ENCODE results near the gene MASP1.

MASP1 gene, protein sequence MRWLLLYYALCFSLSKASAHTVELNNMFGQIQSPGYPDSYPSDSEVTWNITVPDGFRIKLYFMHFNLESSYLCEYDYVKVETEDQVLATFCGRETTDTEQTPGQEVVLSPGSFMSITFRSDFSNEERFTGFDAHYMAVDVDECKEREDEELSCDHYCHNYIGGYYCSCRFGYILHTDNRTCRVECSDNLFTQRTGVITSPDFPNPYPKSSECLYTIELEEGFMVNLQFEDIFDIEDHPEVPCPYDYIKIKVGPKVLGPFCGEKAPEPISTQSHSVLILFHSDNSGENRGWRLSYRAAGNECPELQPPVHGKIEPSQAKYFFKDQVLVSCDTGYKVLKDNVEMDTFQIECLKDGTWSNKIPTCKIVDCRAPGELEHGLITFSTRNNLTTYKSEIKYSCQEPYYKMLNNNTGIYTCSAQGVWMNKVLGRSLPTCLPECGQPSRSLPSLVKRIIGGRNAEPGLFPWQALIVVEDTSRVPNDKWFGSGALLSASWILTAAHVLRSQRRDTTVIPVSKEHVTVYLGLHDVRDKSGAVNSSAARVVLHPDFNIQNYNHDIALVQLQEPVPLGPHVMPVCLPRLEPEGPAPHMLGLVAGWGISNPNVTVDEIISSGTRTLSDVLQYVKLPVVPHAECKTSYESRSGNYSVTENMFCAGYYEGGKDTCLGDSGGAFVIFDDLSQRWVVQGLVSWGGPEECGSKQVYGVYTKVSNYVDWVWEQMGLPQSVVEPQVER

DNA sequence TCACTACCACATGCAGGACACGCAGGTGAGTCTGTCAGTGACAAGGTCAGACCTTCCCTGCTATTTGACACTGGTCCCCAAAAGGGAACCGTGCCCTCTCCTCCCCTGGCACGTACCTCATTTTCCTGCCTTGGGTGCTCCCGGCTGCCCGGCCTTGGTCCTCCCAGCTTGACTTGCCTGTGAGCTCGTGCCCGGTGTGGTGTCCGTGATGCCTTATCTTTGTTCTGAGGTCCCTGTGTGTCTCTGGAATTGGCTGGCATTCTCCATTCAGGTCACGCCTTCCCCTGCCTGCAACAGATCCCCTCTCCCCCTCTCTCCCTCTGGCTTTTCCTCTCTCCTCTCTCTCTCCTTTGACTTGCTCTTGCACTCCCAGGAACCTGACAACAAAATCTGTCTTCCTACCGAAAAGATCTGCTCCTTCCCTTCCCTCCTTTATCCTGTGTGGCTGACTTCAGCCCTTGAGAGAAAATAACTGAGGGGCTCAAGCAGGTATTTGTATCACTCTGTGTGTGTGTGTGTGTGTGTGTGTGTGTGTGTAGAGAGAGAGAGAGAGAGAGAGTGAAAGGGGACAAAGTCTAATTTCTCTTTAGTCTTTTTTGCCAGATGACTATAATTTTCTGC, at the start of gene MASP1:
MASP1 (minus strand) TSS at position 226 of the 621 bp plus-strand sequence; CDS start at position 121, 105 bp downstream.
- peak; percentile 63 for DNase-seq (ENCODE audit: low spot score)

DNA sequence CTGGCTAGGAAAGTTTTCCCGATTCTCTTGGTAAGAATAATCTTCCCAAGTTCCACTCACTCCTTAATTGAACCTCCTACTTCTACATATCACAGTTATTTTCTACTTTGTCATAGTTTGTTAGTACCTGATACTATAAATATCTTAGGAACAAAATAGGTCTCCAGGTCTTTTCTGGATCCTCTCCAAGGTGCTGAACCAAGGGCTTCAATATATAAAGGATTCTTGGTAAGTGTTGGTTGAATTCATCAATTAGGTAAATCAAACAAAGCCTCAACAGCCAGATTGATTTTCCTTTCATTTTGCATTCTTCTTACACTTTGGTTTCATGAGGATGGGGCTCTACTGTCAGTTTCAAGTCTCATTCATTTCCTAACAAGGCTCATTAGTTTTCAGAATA, 49.0 kb upstream of the MASP1 start:
- no peak for DNase-seq (ENCODE audit: low spot score)

DNA sequence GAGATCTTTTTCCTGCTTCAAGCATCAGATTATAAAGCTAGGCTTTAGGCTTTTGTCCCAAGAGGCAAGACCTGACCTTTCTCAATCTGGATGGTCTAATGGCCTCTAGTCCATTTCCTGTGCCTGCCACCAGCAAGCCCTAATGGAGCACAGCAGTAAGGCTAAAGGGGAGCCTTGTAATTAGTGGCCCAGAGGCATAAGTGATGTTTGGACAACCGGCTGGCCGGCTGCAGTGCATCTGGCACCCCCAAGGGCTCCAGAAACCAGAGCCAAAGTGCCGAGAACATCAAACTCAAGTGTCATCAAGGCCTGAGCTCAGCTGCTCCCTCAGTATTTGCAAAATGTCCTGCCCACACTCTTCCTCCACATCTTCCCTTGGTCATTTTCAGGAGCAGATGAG, 44.8 kb upstream of the MASP1 start:
- DNase-seq (ENCODE audit: low spot score), result no peak

DNA sequence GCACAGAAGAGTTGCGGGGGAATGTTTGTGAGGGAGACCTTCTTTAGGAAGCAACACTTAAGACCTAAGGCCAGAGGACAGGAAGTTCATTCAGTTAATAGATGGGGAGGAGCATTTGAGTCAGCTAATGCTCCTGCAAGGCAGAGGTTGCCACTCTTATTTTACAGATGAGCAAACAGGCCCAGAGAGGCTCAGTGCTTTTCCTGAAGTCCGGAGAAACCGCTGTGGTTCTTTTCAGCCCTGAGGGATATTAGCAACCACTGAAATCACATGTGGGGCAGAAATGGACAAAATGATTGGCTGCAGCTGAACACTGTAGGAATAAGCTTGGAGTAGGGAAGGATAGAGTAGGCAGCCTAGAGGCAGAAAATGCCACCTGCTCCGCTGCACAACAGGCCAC, 43.4 kb upstream of the MASP1 start:
- no peak for DNase-seq (ENCODE audit: low spot score)

DNA sequence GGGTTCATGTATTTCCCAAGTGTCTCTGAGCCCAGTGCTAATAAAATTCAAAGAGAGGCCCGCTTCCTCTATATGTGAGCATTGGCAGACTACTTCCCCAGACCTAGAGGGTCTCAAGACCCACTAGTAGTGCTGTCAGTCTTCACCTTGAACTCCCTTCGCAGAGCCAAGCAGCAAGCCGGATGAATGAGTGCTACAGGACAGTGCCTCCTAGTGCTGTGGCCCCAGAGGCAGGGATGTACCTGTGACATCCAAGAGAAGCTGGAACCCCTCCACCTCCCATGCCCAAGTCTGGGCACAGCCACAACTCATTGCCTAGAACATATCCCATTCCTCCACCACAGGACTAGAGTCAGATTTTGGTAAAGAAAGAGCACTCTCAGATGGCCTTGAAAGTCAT, 37.2 kb upstream of the MASP1 start:
- no peak for DNase-seq (ENCODE audit: low spot score)

DNA sequence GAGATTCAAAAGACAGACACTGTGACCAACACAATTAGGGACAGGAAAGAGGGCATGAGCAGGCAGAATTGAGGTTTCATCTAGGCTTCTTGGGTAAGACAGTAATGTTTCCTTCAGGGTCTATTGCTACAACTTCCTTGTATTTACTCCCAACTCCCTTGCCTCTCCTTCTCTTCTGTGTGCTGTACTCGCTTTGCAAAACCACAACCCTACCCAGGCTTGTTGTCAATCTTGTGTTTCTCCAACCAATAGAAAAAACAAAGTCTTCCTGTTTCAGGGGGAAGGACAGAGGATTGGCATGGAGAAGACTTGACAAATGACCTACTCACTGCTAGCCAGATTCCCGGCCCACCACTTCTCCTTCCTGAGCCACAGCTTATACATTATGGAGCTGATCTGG, 36.3 kb upstream of the MASP1 start:
- no peak for DNase-seq (ENCODE audit: low spot score)

DNA sequence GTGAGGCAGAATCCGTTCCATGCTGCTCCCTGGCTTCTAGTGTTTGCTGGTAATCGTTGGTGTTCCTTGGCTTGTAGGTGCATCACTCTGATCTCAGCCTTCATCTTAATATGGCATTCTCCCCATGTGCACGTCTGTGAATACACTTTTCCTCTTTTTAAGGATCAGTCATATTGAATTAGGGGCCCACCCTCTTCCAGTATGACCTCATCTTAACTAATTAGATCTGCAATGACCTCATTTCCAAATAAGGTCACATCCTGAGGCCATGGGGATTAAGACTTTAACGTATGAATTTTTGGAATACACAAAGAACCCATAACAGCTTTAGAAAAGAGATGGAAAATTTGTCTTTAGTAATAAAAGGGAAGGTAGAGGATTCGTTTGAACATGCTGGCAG, 34.1 kb upstream of the MASP1 start:
- no peak for DNase-seq (ENCODE audit: low spot score)

DNA sequence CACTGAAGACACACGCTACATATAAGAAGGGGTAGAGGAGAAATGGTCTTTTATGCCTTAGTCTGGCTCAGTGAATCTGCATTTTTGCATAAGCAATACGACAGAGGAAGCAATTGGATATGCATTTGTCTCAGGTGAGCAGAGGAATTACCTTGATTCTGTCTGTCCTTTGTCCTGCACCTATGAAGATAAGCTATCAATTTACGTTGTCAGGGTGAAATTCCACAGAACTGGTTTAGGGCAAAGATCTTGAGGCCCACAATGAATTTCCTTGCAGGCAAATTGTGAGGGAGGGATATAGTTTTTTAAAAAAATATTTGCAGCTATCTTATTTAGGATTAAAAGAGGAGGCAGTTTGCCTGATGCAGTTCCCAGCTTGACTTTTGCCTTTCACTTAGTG, 31.6 kb upstream of the MASP1 start:
- DNase-seq (ENCODE audit: low spot score), result no peak

DNA sequence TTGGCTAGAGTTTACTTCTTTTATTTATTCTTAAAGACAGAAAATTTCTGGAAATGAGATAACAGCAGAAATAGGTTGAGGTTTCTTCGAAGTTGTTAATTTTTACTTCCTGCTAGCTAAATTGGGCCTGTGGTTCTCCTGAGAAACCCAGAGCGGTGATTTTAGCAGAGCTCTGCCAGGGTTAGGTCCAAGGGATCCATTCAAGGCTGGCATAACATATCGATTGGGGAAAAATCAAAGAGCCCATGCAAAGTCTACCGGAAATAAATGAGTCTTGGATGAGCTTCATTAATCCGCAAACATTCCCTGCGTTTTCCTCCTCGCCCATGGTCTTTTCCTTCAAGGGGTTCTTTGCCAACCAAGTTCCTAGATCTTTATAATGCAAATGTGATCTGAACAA, 30.8 kb upstream of the MASP1 start:
- DNase-seq (ENCODE audit: low spot score), result no peak

DNA sequence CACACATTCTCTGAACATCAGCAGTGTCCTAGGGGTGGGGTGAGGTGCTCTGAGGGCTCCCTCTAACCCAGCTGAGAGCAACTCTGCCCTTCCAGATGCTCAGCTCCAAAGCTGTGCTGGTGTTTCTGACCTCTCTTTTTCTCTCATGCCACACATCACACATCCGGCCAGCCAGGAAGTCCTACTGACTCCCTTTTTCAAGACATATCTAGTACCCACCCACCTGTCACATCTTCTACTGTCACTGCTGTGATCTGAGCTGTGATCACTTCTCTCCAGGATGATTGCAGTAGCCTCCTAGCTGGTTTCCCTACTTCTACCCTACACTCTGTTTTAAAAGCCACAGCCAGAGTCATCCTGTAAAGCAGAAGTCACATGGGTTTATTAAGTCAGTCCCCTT, 30.2 kb upstream of the MASP1 start:
- no peak for DNase-seq (ENCODE audit: low spot score)

DNA sequence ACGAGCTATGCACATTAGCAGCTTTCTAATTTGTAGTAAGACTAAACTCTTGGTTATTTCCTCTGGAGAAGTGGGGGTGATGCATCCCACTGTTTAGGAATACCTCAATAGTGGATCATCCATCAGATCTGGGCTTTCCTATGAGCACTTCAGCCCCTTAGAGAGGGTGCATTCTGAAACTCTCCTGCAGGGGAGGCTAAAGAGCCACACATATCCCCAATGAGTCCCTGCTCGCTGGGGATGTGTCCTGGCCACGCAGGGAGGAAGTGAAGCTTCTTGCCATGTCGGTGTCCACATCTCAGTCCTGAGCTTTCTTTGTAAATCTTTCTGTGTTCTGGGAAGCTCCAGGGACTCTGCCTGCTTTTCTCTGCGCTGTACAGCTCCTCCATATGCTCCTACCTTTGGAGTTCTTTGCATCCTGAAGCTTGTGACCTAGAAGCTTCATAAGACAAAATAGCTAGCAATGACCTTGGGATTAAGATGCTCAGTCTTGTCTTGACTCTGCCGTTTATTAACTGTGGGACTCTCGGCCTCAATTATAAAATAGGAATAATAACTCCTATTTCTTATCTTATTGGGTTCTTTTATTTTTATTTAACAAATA, 28.3 kb upstream of the MASP1 start:
- DNase-seq (ENCODE audit: low spot score), result peak; percentile 79

DNA sequence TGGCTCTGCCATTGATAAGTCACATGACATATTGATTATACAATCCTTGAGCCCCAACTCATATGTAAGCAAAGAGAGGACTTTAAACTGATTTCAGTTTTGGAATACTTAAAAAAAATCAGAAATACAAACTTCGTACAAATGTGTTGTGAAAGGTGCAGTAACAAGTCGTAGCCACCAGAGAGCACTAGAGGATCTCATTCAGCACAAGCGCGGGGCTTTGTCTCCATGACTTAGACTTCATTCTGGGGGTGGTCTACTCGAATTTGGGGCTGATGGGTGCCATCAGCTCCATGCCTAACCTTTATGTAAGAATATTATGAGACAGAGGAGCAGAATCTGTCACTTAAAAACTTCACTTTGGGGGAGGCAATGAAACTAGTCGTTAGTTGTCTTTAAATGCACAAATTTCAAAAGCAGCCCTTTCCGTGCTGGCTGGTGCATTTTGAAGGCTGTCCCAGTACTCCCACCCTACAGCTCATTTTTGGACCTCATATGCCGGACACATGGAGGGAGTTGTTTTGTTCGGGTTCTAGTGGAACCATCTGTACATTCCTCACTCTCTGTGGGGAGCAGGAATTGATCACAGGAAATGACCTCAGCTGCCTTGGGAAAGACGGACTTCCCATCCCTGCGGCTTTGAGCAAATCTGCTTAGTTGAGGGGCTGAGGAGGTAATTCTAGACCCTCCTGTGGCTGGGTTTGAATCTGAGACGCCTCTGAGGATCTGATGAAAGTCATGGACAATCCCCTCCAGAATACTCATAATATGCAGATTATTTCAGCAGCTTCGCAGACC, 27.5 kb upstream of the MASP1 start:
- DNase-seq (ENCODE audit: low spot score), result peak; percentile 54

DNA sequence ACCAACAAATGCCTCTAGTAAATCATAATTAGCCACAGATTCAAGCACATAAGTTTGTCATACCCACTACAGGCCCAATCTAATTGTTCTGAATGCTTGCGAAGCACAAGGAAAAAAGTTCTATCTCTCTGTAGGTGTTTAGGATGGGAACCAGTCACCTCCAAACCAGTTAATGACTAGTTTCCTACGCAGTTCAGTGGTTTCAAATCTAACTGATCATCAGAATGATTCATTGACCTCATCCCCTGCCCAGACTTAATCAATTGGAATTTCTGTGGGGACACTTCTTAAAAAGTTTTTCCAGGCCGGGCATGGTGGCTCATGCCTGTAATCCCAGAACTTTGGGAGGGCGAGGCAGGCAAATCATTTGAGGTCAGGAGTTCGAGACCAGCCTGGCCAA, 24.3 kb upstream of the MASP1 start:
- DNase-seq (ENCODE audit: low spot score), result no peak

DNA sequence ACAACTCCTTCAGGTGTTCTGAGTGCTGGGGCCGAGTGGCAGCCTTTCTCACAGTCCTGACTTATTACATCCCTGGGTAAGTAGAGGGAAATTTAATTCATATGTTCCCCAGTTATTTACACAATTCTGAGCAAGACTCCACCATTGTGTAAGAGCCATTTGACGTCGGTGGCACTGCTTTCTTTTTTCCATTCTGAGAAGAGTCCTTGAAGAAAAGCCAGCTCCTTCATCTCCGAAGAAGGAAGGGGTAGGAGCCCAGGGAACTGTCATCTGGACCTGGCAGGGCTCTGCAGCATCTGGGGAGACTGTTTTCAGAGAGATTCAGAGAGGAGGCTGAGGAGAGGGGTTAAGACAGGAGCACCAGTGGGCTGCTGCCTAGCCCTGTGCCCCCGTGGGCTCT, 22.6 kb upstream of the MASP1 start:
- DNase-seq (ENCODE audit: low spot score), result no peak

DNA sequence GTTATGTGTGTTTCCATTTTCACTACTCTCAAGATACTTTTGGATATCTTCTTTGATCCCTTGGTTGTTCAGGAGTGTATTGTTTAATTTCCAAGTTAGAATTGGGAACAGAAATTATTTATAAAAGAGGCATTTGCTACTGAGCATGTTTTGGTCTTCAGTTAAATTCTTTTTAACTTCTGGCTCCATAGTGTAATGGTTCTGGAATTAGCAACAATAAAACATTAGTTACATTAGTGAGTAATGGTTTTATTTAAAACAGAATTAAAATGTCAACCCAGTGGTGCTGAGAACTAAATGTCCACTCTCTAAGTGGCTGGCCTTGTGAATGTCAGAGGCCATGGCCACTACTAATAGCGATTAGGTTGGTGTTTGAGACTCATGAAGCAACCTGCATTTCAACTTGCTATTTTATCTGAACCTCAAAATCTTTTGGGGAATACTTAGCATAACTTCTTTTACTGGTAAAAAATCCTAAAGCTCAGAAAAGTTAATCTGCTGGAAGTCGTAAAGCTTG, 19.5 kb upstream of the MASP1 start:
- no peak for DNase-seq (ENCODE audit: low spot score)

DNA sequence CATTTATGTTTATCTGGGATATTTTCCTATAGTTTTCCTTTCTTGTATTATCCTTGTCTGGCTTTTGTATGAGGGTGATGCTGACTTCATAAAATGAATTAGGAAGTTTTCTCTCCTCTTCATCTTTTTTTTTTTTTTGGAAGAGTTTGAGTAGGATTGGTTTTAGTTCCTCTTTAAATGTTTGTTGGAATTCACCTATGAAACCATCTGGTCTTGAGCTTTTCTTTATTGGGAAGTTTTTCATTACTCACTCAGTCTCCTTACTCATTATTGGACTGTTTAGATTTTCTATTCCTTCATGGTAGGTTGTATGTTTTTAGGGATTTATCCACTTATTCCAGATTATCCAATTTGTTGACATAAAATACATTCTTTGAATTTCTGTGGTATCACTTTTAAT, 18.7 kb upstream of the MASP1 start:
- no peak for DNase-seq (ENCODE audit: low spot score)

DNA sequence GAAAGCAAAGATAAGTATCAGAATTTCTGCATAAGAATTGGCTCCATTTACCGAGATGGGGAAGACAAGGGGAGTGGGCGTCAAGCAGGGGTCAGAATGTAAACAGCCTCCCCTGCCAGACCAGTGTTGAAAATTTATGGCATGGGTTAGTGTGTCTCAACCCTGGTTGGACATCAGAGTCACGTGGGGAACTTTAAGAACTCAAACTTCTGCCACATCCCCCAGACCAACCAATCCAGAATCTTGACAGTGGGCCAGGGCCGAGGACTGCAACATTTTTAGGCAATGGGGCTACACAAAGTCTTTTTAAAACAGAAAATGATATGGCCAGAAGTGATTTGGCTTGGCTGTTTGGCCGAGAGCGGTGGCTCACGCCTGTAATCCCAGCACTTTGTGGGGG, 14.3 kb upstream of the MASP1 start:
- no peak for DNase-seq (ENCODE audit: low spot score)

DNA sequence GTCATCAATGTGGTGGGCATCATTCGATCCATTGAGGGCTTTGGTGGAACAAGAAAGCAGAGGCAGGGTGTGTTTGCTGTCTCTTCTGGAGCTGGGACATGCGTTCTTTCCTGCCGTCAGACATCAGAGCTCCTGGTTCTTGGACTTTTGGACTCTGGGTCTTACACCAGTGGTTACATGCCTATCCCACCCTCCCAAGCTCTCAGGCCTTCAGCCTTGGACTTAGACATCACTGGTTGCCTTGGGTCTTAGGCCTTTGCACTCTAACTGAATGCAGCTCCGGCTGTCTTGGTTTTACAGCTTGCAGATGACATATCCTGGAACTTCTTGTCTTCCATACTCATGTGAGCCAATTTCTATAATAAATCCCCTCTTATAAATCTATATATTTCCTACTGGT, 8.1 kb upstream of the MASP1 start:
- no peak for DNase-seq (ENCODE audit: low spot score)

DNA sequence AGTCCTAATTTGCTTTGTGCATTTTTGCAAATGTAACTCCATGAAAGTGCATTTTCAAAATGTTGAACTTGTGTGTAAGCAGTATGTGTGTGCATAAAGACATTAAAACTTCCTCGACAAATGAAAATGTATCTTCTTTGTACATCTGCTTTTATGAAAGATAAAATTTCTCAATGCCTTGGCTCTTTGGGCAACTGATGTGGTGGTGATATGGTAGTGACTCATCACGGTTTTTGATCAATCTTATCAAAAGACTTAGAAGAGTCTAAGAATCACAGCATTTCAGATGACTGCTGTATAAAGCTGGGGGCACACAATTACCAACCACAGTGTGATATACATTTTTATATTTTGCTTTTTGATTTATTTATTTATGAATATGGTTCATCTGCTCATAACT, 5.4 kb upstream of the MASP1 start:
- no peak for DNase-seq (ENCODE audit: low spot score)

DNA sequence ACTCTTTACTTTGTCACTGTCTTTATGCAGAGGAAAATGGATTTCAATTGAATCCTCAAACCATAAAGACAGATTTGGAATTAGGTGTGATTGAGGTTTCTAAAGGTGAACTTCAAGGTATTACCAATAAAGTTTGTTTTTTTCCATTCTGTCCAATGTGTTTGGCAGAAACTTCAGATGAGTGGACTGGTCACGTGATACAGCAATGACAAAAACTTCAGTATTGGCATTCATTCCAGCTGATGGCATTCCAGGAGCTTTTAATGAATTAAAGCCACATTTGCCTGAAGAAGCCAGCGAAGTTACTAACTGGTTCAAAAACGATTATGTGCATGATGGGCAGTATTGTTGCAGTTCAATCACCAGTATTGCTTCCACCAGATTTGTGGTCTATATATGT, 4.5 kb upstream of the MASP1 start:
- DNase-seq (ENCODE audit: low spot score), result no peak

DNA sequence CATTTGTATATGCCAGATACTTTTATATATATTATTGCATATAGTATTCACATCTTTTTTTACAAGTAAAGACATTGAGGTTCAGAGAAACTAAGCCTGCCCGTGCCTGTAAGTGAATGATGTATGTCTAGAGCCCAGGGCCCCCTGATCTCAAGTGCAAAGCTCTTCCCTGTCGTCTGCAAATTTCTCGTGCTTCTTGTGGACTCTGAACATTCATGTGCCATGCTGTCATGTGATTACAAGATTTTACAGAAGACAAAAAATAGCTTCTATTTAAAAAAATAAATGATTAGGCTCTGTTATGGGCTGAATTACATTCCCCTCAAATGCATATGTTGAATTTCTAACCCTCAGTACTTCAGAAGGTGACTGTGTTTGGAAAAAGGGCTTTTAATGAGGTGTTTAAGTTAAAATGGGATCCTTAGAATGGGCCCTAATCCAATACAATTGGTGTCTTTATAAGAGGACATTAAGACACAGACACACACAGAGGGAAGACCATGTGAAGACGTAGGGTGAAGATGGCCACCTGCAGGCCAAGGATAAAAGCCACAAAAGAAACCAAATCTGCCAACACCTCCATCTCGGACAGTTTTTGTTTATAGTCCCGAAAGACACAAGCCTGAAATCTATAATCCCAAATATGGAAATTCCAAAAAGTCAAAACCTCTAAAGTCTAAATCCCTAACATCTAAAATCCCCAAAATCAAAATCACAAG, 3.9 kb upstream of the MASP1 start:
- DNase-seq (ENCODE audit: low spot score), result no peak

All from ecto neural progenitor cell (in vitro differentiated cells).